Upper lobe of left lung (tissue), 6 donors: ENCODE results near the gene PBOV1. TPM values are rescaled to one million over a fixed set of nuclear protein-coding genes. Genes with fewer than 3 reads are reported as not detected.

Experiments
- ATAC-seq, 2 donors: fragments of 200-7000 bp; cut with Tn5 transposase; one replicate each; pipeline ENCODE4 v1.9.1; 2022; ENCODE audit warnings: mild to moderate bottlenecking in 2 of 2, moderate library complexity in 2 of 2; ENCODE audit not compliant: low FRiP score in 2 of 2
- DNase-seq, 2 donors: peaks; one replicate each; pipeline ENCODE4 v3.0.0-alpha.2; 2019 to 2020
- H3K27ac ChIP-seq, 4 donors: fragments of 200-600 bp; sonication (generic); one replicate each; pipeline ENCODE4 v1.5.1; 2016 to 2019
- H3K27me3 ChIP-seq, 4 donors: fragments of 200-600 bp; sonication (generic); one replicate each; pipeline ENCODE4 v1.5.1; 2017 to 2019
- H3K36me3 ChIP-seq, 4 donors: fragments of 200-600 bp; sonication (generic); one replicate each; pipeline ENCODE4 v1.5.1; 2016 to 2019
- H3K4me1 ChIP-seq, 4 donors: fragments of 200-600 bp; sonication (generic); one replicate each; pipeline ENCODE4 v1.5.1; 2018 to 2019
- H3K4me3 ChIP-seq, 4 donors: fragments of 200-600 bp; sonication (generic); one replicate each; pipeline ENCODE4 v1.5.1; 2017 to 2019; ENCODE audit warnings: mild to moderate bottlenecking in 2 of 4, moderate library complexity in 1 of 4
- H3K9me3 ChIP-seq, 4 donors: fragments of 200-600 bp; sonication (generic); one replicate each; pipeline ENCODE4 v1.5.1; 2018 to 2019
- EP300 ChIP-seq, 4 donors: sonication (generic); formaldehyde crosslinking; IDR thresholded peaks; one replicate each; pipeline ENCODE4 v1.5.1; 2017; ENCODE audit warnings: antibody characterized with exemption in 4 of 4, control low read depth in 2 of 4
- POLR2A ChIP-seq, 4 donors: fragments of 450-650 bp; IDR thresholded peaks; one replicate each; pipeline ENCODE4 v1.5.1; 2016 to 2017; ENCODE audit warnings: antibody characterized with exemption in 4 of 4, mild to moderate bottlenecking in 2 of 4
- POLR2AphosphoS5 ChIP-seq, 2 donors: sonication (generic); formaldehyde crosslinking; IDR thresholded peaks; one replicate each; pipeline ENCODE4 v1.5.1; 2017; ENCODE audit warnings: antibody characterized with exemption in 2 of 2
- WGBS, 2 donors: methylation state at CpG; one replicate each; pipeline ENCODE4 v1.1.5; 2017 to 2018; 5-methylcytosine and 5-hydroxymethylcytosine counted together
- total RNA-seq, 6 donors: library from RNA; depleted of rRNA in 4 of 6; stranded (reverse); fragments of >200 nt in 4 of 6; gene quantifications; one replicate each; pipeline versions ENCODE4 v1.1.0 to v1.2.1, GENCODE V29; 2016 to 2021
- TF ChIP-seq, protein P1 (sequence below), 6 experiments: fragments of 450-650 bp in 4 of 6; fragments of 200-600 bp in 2 of 6; sonication (generic) in 2 of 6; IDR thresholded peaks; one replicate each; pipeline ENCODE4 v1.5.1; 2016 to 2019; ENCODE audit warnings: antibody characterized with exemption in 6 of 6
- donor health status: DM: no; HTN: no; CAD: no; lungs with moderate emphysema.
- donor health status: DM: no; HTN: yes; CAD: no; lungs with severe emphysema.

PBOV1 gene
- total RNA-seq, 6 donors from 2014 or later: not detected

DNA sequence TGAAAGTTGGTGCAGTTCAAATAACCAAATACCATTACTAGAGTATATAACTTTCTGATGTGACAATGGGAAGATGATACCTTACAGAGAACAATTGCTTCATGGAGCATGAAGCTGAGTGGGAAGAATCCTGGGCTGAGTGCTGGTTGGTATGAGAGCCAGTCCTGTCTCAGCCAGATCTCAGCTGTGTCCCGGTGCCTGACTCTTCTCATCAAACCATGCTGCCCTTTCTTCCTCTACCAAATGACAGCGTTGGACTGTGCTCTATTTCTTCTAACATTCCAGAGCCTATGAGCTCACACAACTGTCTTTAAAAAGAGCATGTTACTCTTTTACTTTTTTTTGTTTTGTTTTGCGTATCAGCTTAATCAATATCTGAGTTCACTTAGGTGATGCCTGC lies 27.5 kb upstream of the PBOV1 start:
- H3K36me3 ChIP-seq: peaks cover 0 to 3% (median 0%) of the 10 kb centered on the region in 4 donors
- H3K27me3 ChIP-seq: no peaks in the 10 kb centered on the region
- no peaks in the 10 kb centered on the region for H3K9me3 ChIP-seq
- H3K4me3 ChIP-seq: no peak overlapping the region
- WGBS, 2 donors: 86 to 91% methylated on average over 3 of the region's 3 CpGs
- no peak for DNase-seq
- TF ChIP-seq POLR2AphosphoS5 (IDR thresholded peaks at IDR 0.05) (no peak), POLR2A (IDR thresholded peaks at IDR 0.05) (no peak), EP300 (IDR thresholded peaks at IDR 0.05) (no peak)
- TF ChIP-seq, protein P1, sequence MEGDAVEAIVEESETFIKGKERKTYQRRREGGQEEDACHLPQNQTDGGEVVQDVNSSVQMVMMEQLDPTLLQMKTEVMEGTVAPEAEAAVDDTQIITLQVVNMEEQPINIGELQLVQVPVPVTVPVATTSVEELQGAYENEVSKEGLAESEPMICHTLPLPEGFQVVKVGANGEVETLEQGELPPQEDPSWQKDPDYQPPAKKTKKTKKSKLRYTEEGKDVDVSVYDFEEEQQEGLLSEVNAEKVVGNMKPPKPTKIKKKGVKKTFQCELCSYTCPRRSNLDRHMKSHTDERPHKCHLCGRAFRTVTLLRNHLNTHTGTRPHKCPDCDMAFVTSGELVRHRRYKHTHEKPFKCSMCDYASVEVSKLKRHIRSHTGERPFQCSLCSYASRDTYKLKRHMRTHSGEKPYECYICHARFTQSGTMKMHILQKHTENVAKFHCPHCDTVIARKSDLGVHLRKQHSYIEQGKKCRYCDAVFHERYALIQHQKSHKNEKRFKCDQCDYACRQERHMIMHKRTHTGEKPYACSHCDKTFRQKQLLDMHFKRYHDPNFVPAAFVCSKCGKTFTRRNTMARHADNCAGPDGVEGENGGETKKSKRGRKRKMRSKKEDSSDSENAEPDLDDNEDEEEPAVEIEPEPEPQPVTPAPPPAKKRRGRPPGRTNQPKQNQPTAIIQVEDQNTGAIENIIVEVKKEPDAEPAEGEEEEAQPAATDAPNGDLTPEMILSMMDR (IDR thresholded peaks at IDR 0.05): no peak
- no peak overlapping the region for H3K27ac ChIP-seq
- peaks cover 0 to 6% (median 0%) of the 10 kb centered on the region in 4 donors for H3K4me1 ChIP-seq
- no peak for ATAC-seq

- 84 to 88% methylated on average over 4 of the region's 4 CpGs for WGBS, 2 donors
- Histone ChIP-seq H3K4me1 (no peaks in the 10 kb centered on the region), H3K27me3 (no peaks in the 10 kb centered on the region), H3K36me3 (peaks cover 0 to 3% (median 0%) of the 10 kb centered on the region in 4 donors), H3K4me3 (no peak overlapping the region), H3K9me3 (no peaks in the 10 kb centered on the region), H3K27ac (no peak overlapping the region)
- TF ChIP-seq, protein P1 (IDR thresholded peaks at IDR 0.05): no peak
- no peak for TF ChIP-seq POLR2AphosphoS5 (IDR thresholded peaks at IDR 0.05)
- TF ChIP-seq EP300 (IDR thresholded peaks at IDR 0.05): no peak
- TF ChIP-seq POLR2A (IDR thresholded peaks at IDR 0.05): no peak
- no peak for ATAC-seq
- DNase-seq: no peak
These were observed 24.8 kb upstream of the PBOV1 start for GRCh38 chr6:138242987-138243592.

DNA sequence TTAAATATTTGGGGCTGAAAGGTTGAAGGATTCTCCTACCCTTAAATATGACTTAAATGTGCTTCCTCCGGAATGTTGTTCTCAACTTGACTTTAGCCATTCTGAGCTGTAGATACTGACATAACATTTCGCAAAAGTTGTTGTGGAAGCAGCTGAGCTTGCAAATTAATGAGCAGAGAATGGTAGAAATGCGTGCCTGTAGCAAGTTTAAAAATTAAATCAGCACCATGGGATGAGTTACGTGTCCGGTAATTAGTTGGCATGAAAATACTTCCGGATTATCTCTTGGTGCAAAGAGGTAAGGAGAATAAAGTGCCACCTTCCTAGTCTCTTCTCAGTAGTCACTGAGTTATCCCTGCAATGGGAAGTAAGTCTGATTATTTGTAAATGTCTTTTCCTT lies 23.6 kb upstream of the PBOV1 start:
- Histone ChIP-seq H3K4me3 (no peak overlapping the region), H3K36me3 (peaks cover 0 to 3% (median 0%) of the 10 kb centered on the region in 4 donors), H3K9me3 (no peaks in the 10 kb centered on the region), H3K4me1 (no peaks in the 10 kb centered on the region), H3K27ac (no peak overlapping the region), H3K27me3 (no peaks in the 10 kb centered on the region)
- WGBS, 2 donors: 93 to 96% methylated on average over 6 of the region's 6 CpGs
- TF ChIP-seq POLR2AphosphoS5 (IDR thresholded peaks at IDR 0.05): no peak
- no peak for TF ChIP-seq POLR2A (IDR thresholded peaks at IDR 0.05)
- TF ChIP-seq, protein P1 (IDR thresholded peaks at IDR 0.05): no peak
- TF ChIP-seq EP300 (IDR thresholded peaks at IDR 0.05): no peak
- no peak for ATAC-seq
- no peak for DNase-seq

DNA sequence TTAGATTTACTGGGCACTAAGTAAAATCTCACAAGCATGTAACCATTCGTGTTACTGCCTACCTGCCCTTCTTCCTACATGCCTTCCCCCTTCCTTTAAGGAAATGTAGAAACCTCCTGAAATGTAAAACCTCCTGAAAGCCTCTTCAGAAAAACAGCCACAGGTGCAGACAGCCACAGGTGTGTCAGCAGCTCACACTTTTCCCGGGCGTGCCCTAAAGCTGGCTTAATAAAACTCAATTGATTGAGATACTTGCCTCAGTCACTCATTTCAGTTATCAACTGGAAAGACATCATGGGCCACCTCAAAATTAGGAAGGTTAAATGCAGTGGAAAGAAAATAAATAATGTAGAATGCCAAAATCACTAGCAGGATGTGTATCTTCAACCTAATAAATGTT lies 23.1 kb upstream of the PBOV1 start:
- no peak for ATAC-seq
- H3K27me3 ChIP-seq: no peaks in the 10 kb centered on the region
- no peak overlapping the region for H3K27ac ChIP-seq
- DNase-seq: no peak
- TF ChIP-seq EP300 (IDR thresholded peaks at IDR 0.05): no peak
- TF ChIP-seq POLR2AphosphoS5 (IDR thresholded peaks at IDR 0.05): no peak
- no peak for TF ChIP-seq POLR2A (IDR thresholded peaks at IDR 0.05)
- TF ChIP-seq, protein P1 (IDR thresholded peaks at IDR 0.05): no peak
- peaks cover 0 to 3% (median 0%) of the 10 kb centered on the region in 4 donors for H3K36me3 ChIP-seq
- H3K4me3 ChIP-seq: no peak overlapping the region
- H3K9me3 ChIP-seq: no peaks in the 10 kb centered on the region
- no peaks in the 10 kb centered on the region for H3K4me1 ChIP-seq
- 84 to 88% methylated on average over 3 of the region's 3 CpGs for WGBS, 2 donors
